22Rv1 (cell line): ENCODE data around the gene RAB1B.

Experiments
- ZFX ChIP-seq: fragments of 450-650 bp; IDR thresholded peaks from 2 replicates; pipeline ENCODE4 v1.6.1; 2017; ENCODE audit warnings: antibody characterized with exemption, borderline replicate concordance
- TF ChIP-seq, protein P1 (sequence below): fragments of 450-650 bp; IDR thresholded peaks from 2 replicates; pipeline ENCODE4 v1.5.1; 2017; ENCODE audit warnings: mild to moderate bottlenecking

DNA sequence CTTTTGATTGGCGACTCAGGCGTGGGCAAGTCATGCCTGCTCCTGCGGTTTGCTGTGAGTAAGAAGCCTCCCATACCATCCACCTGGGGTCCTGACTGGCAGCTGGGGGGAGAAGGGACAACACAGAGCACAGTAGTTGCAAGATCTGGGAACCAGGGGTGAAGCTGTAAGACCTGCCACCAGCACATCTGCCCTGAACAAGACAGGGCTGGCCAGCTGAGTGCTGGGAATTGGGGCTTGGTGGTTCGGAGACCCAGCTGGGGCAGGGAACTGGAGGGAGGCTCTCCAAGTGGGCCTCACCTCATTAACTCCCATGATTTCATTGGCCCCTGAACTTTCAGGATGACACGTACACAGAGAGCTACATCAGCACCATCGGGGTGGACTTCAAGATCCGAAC, 3.4 kb downstream of the RAB1B start:
- TF ChIP-seq, protein P1, sequence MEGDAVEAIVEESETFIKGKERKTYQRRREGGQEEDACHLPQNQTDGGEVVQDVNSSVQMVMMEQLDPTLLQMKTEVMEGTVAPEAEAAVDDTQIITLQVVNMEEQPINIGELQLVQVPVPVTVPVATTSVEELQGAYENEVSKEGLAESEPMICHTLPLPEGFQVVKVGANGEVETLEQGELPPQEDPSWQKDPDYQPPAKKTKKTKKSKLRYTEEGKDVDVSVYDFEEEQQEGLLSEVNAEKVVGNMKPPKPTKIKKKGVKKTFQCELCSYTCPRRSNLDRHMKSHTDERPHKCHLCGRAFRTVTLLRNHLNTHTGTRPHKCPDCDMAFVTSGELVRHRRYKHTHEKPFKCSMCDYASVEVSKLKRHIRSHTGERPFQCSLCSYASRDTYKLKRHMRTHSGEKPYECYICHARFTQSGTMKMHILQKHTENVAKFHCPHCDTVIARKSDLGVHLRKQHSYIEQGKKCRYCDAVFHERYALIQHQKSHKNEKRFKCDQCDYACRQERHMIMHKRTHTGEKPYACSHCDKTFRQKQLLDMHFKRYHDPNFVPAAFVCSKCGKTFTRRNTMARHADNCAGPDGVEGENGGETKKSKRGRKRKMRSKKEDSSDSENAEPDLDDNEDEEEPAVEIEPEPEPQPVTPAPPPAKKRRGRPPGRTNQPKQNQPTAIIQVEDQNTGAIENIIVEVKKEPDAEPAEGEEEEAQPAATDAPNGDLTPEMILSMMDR = no peak
- TF ChIP-seq ZFX = no peak
